NT2/D1 (cell line): ENCODE measurements around the gene NTM.

Source experiments
- SUZ12 ChIP-seq: IDR thresholded peaks from 2 replicates; pipeline ENCODE4 v1.6.1; 2011; ENCODE audit not compliant: insufficient read length, insufficient read depth; ENCODE audit errors: extremely low read depth
- YY1 ChIP-seq: IDR thresholded peaks from 2 replicates; pipeline ENCODE4 v1.6.1; 2011; ENCODE audit not compliant: insufficient read length, insufficient read depth
- ZNF274 ChIP-seq: IDR thresholded peaks from 2 replicates; pipeline ENCODE4 v1.6.1; 2011; ENCODE audit warnings: mild to moderate bottlenecking, low read depth, low read length

DNA sequence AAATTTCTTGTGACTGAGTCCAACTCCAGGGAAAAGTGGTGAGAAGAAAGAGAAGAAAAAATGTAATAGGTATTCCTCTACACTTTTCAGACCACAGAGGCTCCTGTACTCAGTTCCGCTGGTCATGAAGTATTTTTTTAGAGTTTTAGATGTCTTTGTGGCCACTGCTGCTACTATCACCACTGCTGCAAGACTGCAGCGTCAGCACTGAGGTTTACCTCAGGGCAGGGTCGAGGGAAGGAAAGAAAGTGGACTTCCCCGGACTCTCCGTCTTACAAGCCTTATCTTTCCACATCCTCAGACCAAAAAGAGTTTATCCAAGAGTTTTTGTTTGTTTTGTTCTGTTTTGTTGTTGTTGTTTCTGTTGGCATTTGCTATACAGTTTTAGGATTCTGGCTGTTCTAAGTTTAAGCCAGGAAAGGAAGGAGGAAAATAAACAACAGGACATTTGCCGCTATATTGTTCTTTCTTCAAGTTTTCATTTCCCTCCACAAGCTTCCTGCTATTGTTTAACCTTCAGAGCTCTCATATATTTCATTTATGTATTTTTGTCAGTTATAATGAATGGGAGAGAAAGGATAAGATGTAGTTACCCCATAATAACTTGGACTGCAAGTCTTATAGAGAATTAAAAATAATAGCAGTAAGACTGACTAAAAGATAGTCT lies 919.3 kb downstream of the NTM start:
- TF ChIP-seq SUZ12: no peak
- no peak for TF ChIP-seq YY1
- TF ChIP-seq ZNF274: no peak
